ENCODE results near the gene SORL1. TPM values are rescaled to one million over a fixed set of nuclear protein-coding genes. Genes with fewer than 3 reads are reported as not detected.

SORL1 gene
- total and polyA plus RNA-seq, 2 of the 8 experiments (the other 6 are each of a cell fraction or from before 2014, with no cell fraction given), result 38.1 to 65.5 TPM

DNA sequence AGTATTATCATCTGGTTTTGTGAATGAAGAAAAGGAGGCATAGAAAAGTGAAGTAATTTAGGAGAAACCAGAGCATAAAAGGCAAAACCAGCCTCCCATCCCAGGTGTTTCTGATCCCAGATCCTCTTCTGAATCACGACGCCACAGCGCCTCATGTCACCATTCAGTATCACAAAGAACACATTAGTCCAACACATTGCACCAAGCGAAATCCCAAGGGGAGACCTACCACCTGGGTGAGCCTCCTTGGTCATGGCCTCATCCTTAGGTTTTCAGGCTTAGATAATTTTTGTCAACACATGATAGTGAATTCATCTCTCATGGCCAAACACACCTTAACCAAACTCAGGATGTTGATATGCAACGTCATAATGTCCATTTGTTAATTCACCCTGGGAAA is 182.2 kb downstream of the SORL1 start (continued):
- TF ChIP-seq NANOG (IDR thresholded peaks at IDR 0.05; ENCODE audit: insufficient read depth, low read depth, low read length, poor library complexity, severe bottlenecking), result no peak
- TF ChIP-seq KDM5A (IDR thresholded peaks at IDR 0.05; ENCODE audit: low read length), result no peak
- TF ChIP-seq, protein P1, sequence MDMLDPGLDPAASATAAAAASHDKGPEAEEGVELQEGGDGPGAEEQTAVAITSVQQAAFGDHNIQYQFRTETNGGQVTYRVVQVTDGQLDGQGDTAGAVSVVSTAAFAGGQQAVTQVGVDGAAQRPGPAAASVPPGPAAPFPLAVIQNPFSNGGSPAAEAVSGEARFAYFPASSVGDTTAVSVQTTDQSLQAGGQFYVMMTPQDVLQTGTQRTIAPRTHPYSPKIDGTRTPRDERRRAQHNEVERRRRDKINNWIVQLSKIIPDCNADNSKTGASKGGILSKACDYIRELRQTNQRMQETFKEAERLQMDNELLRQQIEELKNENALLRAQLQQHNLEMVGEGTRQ (IDR thresholded peaks at IDR 0.05; ENCODE audit: low read length), result no peak
- TF ChIP-seq KDM4A (IDR thresholded peaks at IDR 0.05; ENCODE audit: low read depth, low read length, severe bottlenecking), result no peak
- TF ChIP-seq PHF8 (conservative IDR thresholded peaks at IDR 0.05; ENCODE audit: low read depth, low read length), result no peak
- TF ChIP-seq HDAC2 (IDR thresholded peaks at IDR 0.05; ENCODE audit: borderline replicate concordance in 1 of 2, low read depth in 2 of 2, low read length in 2 of 2), result no peak
- no peak for TF ChIP-seq TAF7 (optimal IDR thresholded peaks at IDR 0.05; ENCODE audit: borderline replicate concordance, low read depth, low read length)

All from H1 (cell line).